HCT116 (cell line): ENCODE data around the gene PDE4B. TPM values are rescaled to one million over a fixed set of nuclear protein-coding genes. Genes with fewer than 3 reads are reported as not detected.

Experiments used
- ATAC-seq: fragments of 200-7000 bp; cut with Tn5 transposase; 2 replicates; pipeline ENCODE4 v1.9.1; 2020; ENCODE audit warnings: mild to moderate bottlenecking, moderate library complexity
- BruUV-seq: library from RNA; stranded (reverse); fragments of 400-500 nt; replicated peaks from 2 replicates; lab custom pipeline; 2021; lab: Mats Ljungman, UMichigan
- CTCF ChIA-PET: fragments of 300-600 bp; sonication (Branson Sonifier 250); formaldehyde crosslinking; loops from one replicate; lab custom pipeline; 2021; ENCODE audit warnings: antibody characterized with exemption; lab: Charles Lee
- POLR2A ChIA-PET: fragments of 300-600, 350-600 bp; sonication (Branson Sonifier 250); formaldehyde crosslinking; loops from one replicate; lab custom pipeline; 2021; ENCODE audit warnings: antibody characterized with exemption; lab: Charles Lee
- RAD21 ChIA-PET, 2 experiments: fragments of 300-600 bp; sonication (Branson Sonifier 250); formaldehyde crosslinking; loops; one replicate each; lab custom pipeline; 2023; ENCODE audit warnings: low total read pairs in 2 of 2; ENCODE audit not compliant: uncharacterized antibody in 2 of 2, unreplicated experiment in 2 of 2, low non-redundant PET in 1 of 2; lab: Charles Lee
- DNase-seq: peaks from one replicate; pipeline ENCODE4 v3.0.0-alpha.2; 2010; ENCODE audit warnings: low read depth, low spot score
- H2AFZ ChIP-seq: fragments of 200-600 bp; shearing (Covaris generic), sonication (generic); 2 replicates; pipeline ENCODE4 v1.6.1; 2017; ENCODE audit warnings: low read depth, mixed run types, mixed read lengths, antibody characterized with exemption, low read length; ENCODE audit not compliant: poor library complexity, severe bottlenecking
- H3K27ac ChIP-seq: 2 replicates; pipeline ENCODE4 v1.5.1; 2012; ENCODE audit warnings: low read depth, low read length
- H3K27me3 ChIP-seq: fragments of 200-600 bp; sonication (generic); 2 replicates; pipeline ENCODE4 v1.6.1; 2016; ENCODE audit warnings: mixed run types, low read length, mixed read lengths; ENCODE audit not compliant: insufficient read depth
- H3K36me3 ChIP-seq, 2 experiments: fragments of 200-500 bp in 1 of 2; fragments of 200-600 bp in 1 of 2; sonication (Bioruptor generic) in 1 of 2; sonication (generic) in 1 of 2; 2 replicates each; pipeline versions ENCODE4 v1.5.1 to v1.6.1; 2014 to 2016; ENCODE audit warnings: low read length in 2 of 2, inconsistent platforms in 1 of 2, mixed read lengths in 1 of 2, mixed run types in 1 of 2; ENCODE audit not compliant: insufficient read depth in 2 of 2, control insufficient read depth in 1 of 2
- H3K4me1 ChIP-seq, 2 experiments: fragments of 200-600 bp in 1 of 2; sonication (generic) in 1 of 2; 2 replicates each; pipeline versions ENCODE4 v1.5.1 to v1.6.1; 2012 to 2017; ENCODE audit warnings: low read length in 2 of 2, inconsistent platforms in 1 of 2, mild to moderate bottlenecking in 1 of 2, mixed read lengths in 1 of 2, mixed run types in 1 of 2, moderate library complexity in 1 of 2; ENCODE audit not compliant: insufficient read depth in 2 of 2, control insufficient read depth in 1 of 2
- H3K4me2 ChIP-seq: fragments of 200-600 bp; sonication (generic); 2 replicates; pipeline ENCODE4 v1.6.1; 2017; ENCODE audit warnings: mixed run types, low read length, mixed read lengths
- H3K4me3 ChIP-seq, 2 experiments: fragments of 200-600 bp in 1 of 2; sonication (generic) in 1 of 2; replicated peaks in 1 of 2; 2 replicates each; pipeline ENCODE4 v1.5.1; 2011 to 2016; ENCODE audit warnings: low read length in 2 of 2, control low read depth in 1 of 2, low read depth in 1 of 2, mild to moderate bottlenecking in 1 of 2, mixed read lengths in 1 of 2, mixed run types in 1 of 2
- H3K79me2 ChIP-seq: fragments of 200-600 bp; sonication (generic); 2 replicates; pipeline ENCODE4 v1.6.1; 2017; ENCODE audit warnings: mild to moderate bottlenecking, mixed run types, low read length, moderate library complexity, mixed read lengths; ENCODE audit not compliant: insufficient read depth
- H3K9ac ChIP-seq: fragments of 200-600 bp; sonication (generic); 2 replicates; pipeline ENCODE4 v1.6.1; 2016; ENCODE audit warnings: low read length, mixed read lengths
- H3K9me2 ChIP-seq: fragments of 200-600 bp; sonication (generic), shearing (Covaris generic); 2 replicates; pipeline ENCODE4 v1.6.1; 2017; ENCODE audit warnings: mixed run types, mild to moderate bottlenecking, moderate library complexity; ENCODE audit not compliant: insufficient read depth
- H3K9me3 ChIP-seq, 2 experiments: fragments of 200-500 bp in 1 of 2; fragments of 200-600 bp in 1 of 2; sonication (Bioruptor generic) in 1 of 2; sonication (generic) in 1 of 2; 2 replicates each; pipeline ENCODE4 v1.6.1; 2014 to 2017; ENCODE audit warnings: low read length in 2 of 2, mixed read lengths in 2 of 2, inconsistent platforms in 1 of 2, low read depth in 1 of 2, mild to moderate bottlenecking in 1 of 2, mixed run types in 1 of 2, moderate library complexity in 1 of 2; ENCODE audit not compliant: control insufficient read depth in 1 of 2, insufficient read depth in 1 of 2
- H4K20me1 ChIP-seq: fragments of 200-600 bp; sonication (generic), shearing (Covaris generic); 2 replicates; pipeline ENCODE4 v1.6.1; 2017; ENCODE audit warnings: mixed run types, mild to moderate bottlenecking, moderate library complexity; ENCODE audit not compliant: insufficient read depth
- CBX3 ChIP-seq: IDR thresholded peaks from 2 replicates; pipeline ENCODE4 v1.6.1; 2012; ENCODE audit warnings: low read depth
- CEBPB ChIP-seq: IDR thresholded peaks from 2 replicates; pipeline ENCODE4 v1.6.1; 2012; ENCODE audit warnings: low read depth
- EGR1 ChIP-seq: IDR thresholded peaks from 2 replicates; pipeline ENCODE4 v1.6.1; 2012; ENCODE audit warnings: low read depth
- ELF1 ChIP-seq: IDR thresholded peaks from 2 replicates; pipeline ENCODE4 v1.6.1; 2012; ENCODE audit warnings: low read depth, borderline replicate concordance
- EZH2 ChIP-seq: fragments of 200-600 bp; sonication (generic); IDR thresholded peaks from 2 replicates; pipeline ENCODE4 v1.6.1; 2017; ENCODE audit warnings: antibody characterized with exemption, mixed run types
- EZH2phosphoT487 ChIP-seq: fragments of 200-600 bp; IDR thresholded peaks from 2 replicates; pipeline ENCODE4 v1.6.1; 2018; ENCODE audit warnings: antibody characterized with exemption, borderline replicate concordance
- FOSL1 ChIP-seq: IDR thresholded peaks from 2 replicates; pipeline ENCODE4 v1.6.1; 2012; ENCODE audit warnings: low read depth
- JUND ChIP-seq: IDR thresholded peaks from 2 replicates; pipeline ENCODE4 v1.6.1; 2012
- POLR2A ChIP-seq: IDR thresholded peaks from 2 replicates; pipeline ENCODE4 v1.7.0; 2011; ENCODE audit warnings: borderline replicate concordance; ENCODE audit not compliant: insufficient read depth, insufficient read length; ENCODE audit errors: extremely low read depth
- POLR2AphosphoS5 ChIP-seq: IDR thresholded peaks from 2 replicates; pipeline ENCODE4 v1.6.1; 2011; ENCODE audit warnings: mild to moderate bottlenecking, low read depth, low read length, moderate library complexity
- RAD21 ChIP-seq: IDR thresholded peaks from 2 replicates; pipeline ENCODE4 v1.6.1; 2012; ENCODE audit warnings: low read depth, mild to moderate bottlenecking
- SRF ChIP-seq: IDR thresholded peaks from 2 replicates; pipeline ENCODE4 v1.6.1; 2012; ENCODE audit warnings: low read depth
- TCF7L2 ChIP-seq: IDR thresholded peaks from 2 replicates; pipeline ENCODE4 v1.7.0; 2011; ENCODE audit warnings: borderline replicate concordance, inconsistent platforms; ENCODE audit not compliant: insufficient read depth, insufficient read length; ENCODE audit errors: extremely low read depth
- YY1 ChIP-seq: IDR thresholded peaks from 2 replicates; pipeline ENCODE4 v1.6.1; 2011; ENCODE audit warnings: low read length, low read depth, moderate library complexity, mild to moderate bottlenecking; ENCODE audit not compliant: insufficient replicate concordance; ENCODE audit errors: extremely low read depth
- ZFX ChIP-seq: fragments of 450-650 bp; IDR thresholded peaks from 2 replicates; pipeline ENCODE4 v1.6.1; 2017
- intact Hi-C: fragments of 100-400 bp; cut with micrococcal nuclease; formaldehyde crosslinking; loops from 2 replicates; pipeline ENCODE4 v1.10.0; 2022
- total RNA-seq: library from RNA; stranded (reverse); gene quantifications from one replicate; pipeline ENCODE4 v1.2.1, GENCODE V29; 2021; ENCODE audit not compliant: unreplicated experiment
- TF ChIP-seq, protein P1 (sequence below), 3 experiments: fragments of 200-600 bp in 1 of 3; sonication (generic) in 1 of 3; IDR thresholded peaks in 2 of 3; conservative IDR thresholded peaks in 1 of 3; 2 replicates each; pipeline ENCODE4 v1.5.1; 2012 to 2017; ENCODE audit warnings: low read depth in 2 of 3, low read length in 2 of 3, antibody characterized with exemption in 1 of 3, borderline replicate concordance in 1 of 3, control low read depth in 1 of 3, mild to moderate bottlenecking in 1 of 3, mixed read lengths in 1 of 3, mixed run types in 1 of 3, moderate library complexity in 1 of 3; ENCODE audit not compliant: insufficient read depth in 1 of 3
- TF ChIP-seq, protein P2 (sequence below): IDR thresholded peaks from 2 replicates; pipeline ENCODE4 v1.6.1; 2012
- TF ChIP-seq, protein P3 (sequence below): IDR thresholded peaks from 2 replicates; pipeline ENCODE4 v1.6.1; 2012; ENCODE audit warnings: low read depth

The PDE4B gene
- total RNA-seq, 1 experiment from 2014 or later, result 76.9 TPM

DNA sequence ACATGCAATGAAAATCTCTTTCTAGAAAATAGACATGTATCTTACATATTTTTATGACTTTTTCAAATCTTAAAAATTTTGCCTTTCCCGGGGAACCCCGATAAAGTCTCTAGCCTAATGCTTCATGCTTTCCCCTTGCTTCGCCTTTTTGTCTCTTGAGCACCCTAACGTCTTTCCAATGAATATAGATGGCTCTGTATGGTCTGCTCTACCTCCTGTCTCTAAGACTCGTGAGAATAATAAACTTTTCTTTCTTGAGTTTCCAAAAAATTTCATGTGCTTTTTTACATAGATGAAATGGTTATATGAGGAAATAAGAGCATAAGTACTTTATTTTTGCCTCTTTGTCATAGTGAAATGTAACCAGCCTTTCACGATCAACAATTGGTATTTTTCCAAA lies 202.6 kb downstream of the PDE4B start (continued):
- TF ChIP-seq YY1 (no peak), JUND (no peak), POLR2A (no peak)
- TF ChIP-seq, protein P1, sequence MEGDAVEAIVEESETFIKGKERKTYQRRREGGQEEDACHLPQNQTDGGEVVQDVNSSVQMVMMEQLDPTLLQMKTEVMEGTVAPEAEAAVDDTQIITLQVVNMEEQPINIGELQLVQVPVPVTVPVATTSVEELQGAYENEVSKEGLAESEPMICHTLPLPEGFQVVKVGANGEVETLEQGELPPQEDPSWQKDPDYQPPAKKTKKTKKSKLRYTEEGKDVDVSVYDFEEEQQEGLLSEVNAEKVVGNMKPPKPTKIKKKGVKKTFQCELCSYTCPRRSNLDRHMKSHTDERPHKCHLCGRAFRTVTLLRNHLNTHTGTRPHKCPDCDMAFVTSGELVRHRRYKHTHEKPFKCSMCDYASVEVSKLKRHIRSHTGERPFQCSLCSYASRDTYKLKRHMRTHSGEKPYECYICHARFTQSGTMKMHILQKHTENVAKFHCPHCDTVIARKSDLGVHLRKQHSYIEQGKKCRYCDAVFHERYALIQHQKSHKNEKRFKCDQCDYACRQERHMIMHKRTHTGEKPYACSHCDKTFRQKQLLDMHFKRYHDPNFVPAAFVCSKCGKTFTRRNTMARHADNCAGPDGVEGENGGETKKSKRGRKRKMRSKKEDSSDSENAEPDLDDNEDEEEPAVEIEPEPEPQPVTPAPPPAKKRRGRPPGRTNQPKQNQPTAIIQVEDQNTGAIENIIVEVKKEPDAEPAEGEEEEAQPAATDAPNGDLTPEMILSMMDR (IDR thresholded peaks at IDR 0.05 in 2 of 3, conservative IDR thresholded peaks at IDR 0.05 in 1 of 3; ENCODE audit: borderline replicate concordance in 1 of 3, insufficient read depth in 1 of 3, low read depth in 2 of 3, low read length in 2 of 3), result no peak

DNA sequence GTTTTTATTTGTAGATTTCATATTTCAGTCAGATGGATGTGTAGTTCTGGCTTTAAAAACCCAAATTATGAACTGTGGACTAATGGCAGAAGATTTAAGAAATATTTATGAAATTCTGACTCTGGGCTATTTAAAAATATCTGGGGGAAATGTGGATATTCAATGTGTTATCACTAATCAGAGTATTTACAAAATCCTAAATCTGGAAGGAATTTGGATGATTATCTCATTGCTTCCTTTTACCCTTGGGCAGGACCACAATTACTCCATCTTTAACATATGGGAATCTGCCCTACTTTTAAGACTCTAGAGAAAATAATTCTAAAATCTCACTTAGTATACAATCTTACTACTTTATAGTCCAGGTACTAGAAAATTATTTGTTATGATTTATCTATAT lies 203.2 kb downstream of the PDE4B start:
- DNase-seq (no peak), ATAC-seq (no peak)
- BruUV-seq, result no TSS peak
- Histone ChIP-seq H3K4me3 (no peak overlapping the region), H3K36me3 (no peaks in the 10 kb centered on the region), H3K79me2 (no peaks in the 10 kb centered on the region), H3K27me3 (no peaks in the 10 kb centered on the region), H3K9me2 (no peaks in the 10 kb centered on the region), H3K27ac (no peak overlapping the region), H3K4me2 (no peak overlapping the region), H3K9ac (no peak overlapping the region), H4K20me1 (no peaks in the 10 kb centered on the region), H3K9me3 (no peaks in the 10 kb centered on the region), H3K4me1 (no peaks in the 10 kb centered on the region), H2AFZ (no peak overlapping the region)
- ChIA-PET CTCF (no interaction called here), POLR2A (no interaction called here), RAD21 (no interaction called here)
- no peak for TF ChIP-seq CBX3
- TF ChIP-seq CEBPB, result no peak
- no peak for TF ChIP-seq ELF1
- TF ChIP-seq, protein P1 (IDR thresholded peaks at IDR 0.05 in 2 of 3, conservative IDR thresholded peaks at IDR 0.05 in 1 of 3; ENCODE audit: borderline replicate concordance in 1 of 3, insufficient read depth in 1 of 3, low read depth in 2 of 3, low read length in 2 of 3), result no peak
- no peak for TF ChIP-seq FOSL1
- TF ChIP-seq ZFX, result no peak
- no peak for TF ChIP-seq TCF7L2
- no peak for TF ChIP-seq EGR1
- TF ChIP-seq EZH2, result no peak
- no peak for TF ChIP-seq RAD21
- TF ChIP-seq YY1, result no peak
- TF ChIP-seq, protein P2, sequence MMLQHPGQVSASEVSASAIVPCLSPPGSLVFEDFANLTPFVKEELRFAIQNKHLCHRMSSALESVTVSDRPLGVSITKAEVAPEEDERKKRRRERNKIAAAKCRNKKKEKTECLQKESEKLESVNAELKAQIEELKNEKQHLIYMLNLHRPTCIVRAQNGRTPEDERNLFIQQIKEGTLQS, result no peak
- no peak for TF ChIP-seq EZH2phosphoT487
- no peak for TF ChIP-seq POLR2AphosphoS5
- TF ChIP-seq, protein P3, sequence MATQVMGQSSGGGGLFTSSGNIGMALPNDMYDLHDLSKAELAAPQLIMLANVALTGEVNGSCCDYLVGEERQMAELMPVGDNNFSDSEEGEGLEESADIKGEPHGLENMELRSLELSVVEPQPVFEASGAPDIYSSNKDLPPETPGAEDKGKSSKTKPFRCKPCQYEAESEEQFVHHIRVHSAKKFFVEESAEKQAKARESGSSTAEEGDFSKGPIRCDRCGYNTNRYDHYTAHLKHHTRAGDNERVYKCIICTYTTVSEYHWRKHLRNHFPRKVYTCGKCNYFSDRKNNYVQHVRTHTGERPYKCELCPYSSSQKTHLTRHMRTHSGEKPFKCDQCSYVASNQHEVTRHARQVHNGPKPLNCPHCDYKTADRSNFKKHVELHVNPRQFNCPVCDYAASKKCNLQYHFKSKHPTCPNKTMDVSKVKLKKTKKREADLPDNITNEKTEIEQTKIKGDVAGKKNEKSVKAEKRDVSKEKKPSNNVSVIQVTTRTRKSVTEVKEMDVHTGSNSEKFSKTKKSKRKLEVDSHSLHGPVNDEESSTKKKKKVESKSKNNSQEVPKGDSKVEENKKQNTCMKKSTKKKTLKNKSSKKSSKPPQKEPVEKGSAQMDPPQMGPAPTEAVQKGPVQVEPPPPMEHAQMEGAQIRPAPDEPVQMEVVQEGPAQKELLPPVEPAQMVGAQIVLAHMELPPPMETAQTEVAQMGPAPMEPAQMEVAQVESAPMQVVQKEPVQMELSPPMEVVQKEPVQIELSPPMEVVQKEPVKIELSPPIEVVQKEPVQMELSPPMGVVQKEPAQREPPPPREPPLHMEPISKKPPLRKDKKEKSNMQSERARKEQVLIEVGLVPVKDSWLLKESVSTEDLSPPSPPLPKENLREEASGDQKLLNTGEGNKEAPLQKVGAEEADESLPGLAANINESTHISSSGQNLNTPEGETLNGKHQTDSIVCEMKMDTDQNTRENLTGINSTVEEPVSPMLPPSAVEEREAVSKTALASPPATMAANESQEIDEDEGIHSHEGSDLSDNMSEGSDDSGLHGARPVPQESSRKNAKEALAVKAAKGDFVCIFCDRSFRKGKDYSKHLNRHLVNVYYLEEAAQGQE, result no peak
- TF ChIP-seq JUND, result no peak
- no peak for TF ChIP-seq SRF
- no peak for TF ChIP-seq POLR2A
- intact Hi-C loops, result no loop called here
